BJ (cell line): ENCODE data around the gene DGKD. TPM values are rescaled to one million over a fixed set of nuclear protein-coding genes. Genes with fewer than 3 reads are reported as not detected.

Source experiments
- CTCF ChIA-PET: fragments of 350-600 bp; formaldehyde crosslinking; extraction: SDS; loops from one replicate; lab custom pipeline; 2021; ENCODE audit warnings: antibody characterized with exemption, inconsistent platforms; lab: Yijun Ruan, JAX
- POLR2A ChIA-PET: fragments of 300-600 bp; sonication (Branson Sonifier 250); formaldehyde crosslinking; extraction: SDS; loops from one replicate; lab custom pipeline; 2021; ENCODE audit warnings: antibody characterized with exemption; lab: Charles Lee
- DNase-seq: peaks from one replicate; pipeline ENCODE4 v3.0.0-alpha.2; 2011; ENCODE audit warnings: low read depth
- H3K27me3 ChIP-seq: 2 replicates; pipeline ENCODE4 v1.6.0; 2011; ENCODE audit warnings: low read length; ENCODE audit not compliant: control insufficient read depth, insufficient read depth
- H3K36me3 ChIP-seq: 2 replicates; pipeline ENCODE4 v1.5.1; 2011; ENCODE audit warnings: low read length; ENCODE audit not compliant: control insufficient read depth, insufficient read depth
- H3K4me3 ChIP-seq: 2 replicates; pipeline ENCODE4 v1.5.1; 2011; ENCODE audit warnings: low read depth, mild to moderate bottlenecking, control low read depth, low read length
- polyA plus RNA-seq: library from polyadenylated mRNA; depleted of rRNA; stranded (reverse); fragments of >200 nt; gene quantifications from 2 replicates; pipeline ENCODE4 v1.2.3, GENCODE V29; 2011
- TF ChIP-seq, protein P1 (sequence below): IDR thresholded peaks from 2 replicates; pipeline ENCODE4 v1.5.1; 2011; ENCODE audit warnings: low read depth, mild to moderate bottlenecking, control low read depth, inconsistent platforms, low read length, moderate library complexity; ENCODE audit not compliant: insufficient read depth

Gene DGKD
- polyA plus RNA-seq, 1 experiment, result 8.5 TPM

DNA sequence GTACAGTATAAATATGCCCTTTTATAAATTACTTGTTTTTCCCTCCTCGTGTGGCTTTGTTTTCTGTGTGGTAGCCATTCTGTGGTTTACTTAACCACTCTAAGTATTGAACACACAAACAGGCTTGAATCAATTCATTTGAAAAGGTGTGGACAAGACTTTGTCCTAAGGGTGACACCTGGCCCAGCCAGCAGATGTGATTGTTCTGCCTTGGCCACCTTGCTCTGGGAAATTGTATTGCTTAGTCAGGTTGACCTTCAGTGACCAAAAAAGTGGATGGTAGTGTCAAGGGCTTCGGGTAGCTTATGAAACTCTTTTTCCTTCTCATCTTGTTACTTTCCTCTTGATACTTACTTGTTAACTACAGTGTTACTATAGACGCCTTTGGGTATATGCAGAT is 61.9 kb downstream of the DGKD start:
- TF ChIP-seq, protein P1, sequence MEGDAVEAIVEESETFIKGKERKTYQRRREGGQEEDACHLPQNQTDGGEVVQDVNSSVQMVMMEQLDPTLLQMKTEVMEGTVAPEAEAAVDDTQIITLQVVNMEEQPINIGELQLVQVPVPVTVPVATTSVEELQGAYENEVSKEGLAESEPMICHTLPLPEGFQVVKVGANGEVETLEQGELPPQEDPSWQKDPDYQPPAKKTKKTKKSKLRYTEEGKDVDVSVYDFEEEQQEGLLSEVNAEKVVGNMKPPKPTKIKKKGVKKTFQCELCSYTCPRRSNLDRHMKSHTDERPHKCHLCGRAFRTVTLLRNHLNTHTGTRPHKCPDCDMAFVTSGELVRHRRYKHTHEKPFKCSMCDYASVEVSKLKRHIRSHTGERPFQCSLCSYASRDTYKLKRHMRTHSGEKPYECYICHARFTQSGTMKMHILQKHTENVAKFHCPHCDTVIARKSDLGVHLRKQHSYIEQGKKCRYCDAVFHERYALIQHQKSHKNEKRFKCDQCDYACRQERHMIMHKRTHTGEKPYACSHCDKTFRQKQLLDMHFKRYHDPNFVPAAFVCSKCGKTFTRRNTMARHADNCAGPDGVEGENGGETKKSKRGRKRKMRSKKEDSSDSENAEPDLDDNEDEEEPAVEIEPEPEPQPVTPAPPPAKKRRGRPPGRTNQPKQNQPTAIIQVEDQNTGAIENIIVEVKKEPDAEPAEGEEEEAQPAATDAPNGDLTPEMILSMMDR, result no peak
- no peak for DNase-seq
- POLR2A ChIA-PET, result no interaction called here
- H3K4me3 ChIP-seq, result no peak overlapping the region
- H3K36me3 ChIP-seq, result no peaks in the 10 kb centered on the region
- H3K27me3 ChIP-seq, result no peaks in the 10 kb centered on the region
- CTCF ChIA-PET, result interaction anchor here (1.1 to 1.7 kb wide), 3 partner anchors 9 to 12 kb away, joined by 3 to 4 read pairs (median 3); no protein-coding TSS in a partner anchor

DNA sequence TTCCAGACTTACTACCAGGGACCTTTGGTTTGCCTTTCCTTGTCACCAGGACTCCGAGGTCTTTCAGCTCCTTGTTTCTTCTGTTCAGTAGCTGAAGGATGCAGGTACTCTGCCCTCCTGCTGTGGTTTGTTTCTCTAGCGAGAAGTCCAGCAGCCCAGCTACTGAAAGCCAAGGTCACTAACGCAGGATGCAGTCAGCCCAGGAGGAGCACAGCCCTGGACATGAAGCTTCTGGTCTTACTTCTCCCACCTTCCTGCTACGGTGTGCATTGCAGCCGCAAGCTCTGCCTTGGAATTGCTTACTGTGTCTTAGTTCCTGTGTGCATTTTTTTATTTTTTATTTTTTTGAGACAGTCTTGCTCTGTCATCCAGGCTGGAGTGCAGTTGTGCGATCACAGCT is 62.4 kb downstream of the DGKD start:
- TF ChIP-seq, protein P1, result no peak
- H3K27me3 ChIP-seq, result no peaks in the 10 kb centered on the region
- POLR2A ChIA-PET, result no interaction called here
- DNase-seq, result no peak
- CTCF ChIA-PET, result interaction anchor here (1.2 to 1.7 kb wide), 3 partner anchors 10 to 12 kb away, joined by 3 to 4 read pairs (median 4); no protein-coding TSS in a partner anchor
- no peaks in the 10 kb centered on the region for H3K36me3 ChIP-seq
- no peak overlapping the region for H3K4me3 ChIP-seq

DNA sequence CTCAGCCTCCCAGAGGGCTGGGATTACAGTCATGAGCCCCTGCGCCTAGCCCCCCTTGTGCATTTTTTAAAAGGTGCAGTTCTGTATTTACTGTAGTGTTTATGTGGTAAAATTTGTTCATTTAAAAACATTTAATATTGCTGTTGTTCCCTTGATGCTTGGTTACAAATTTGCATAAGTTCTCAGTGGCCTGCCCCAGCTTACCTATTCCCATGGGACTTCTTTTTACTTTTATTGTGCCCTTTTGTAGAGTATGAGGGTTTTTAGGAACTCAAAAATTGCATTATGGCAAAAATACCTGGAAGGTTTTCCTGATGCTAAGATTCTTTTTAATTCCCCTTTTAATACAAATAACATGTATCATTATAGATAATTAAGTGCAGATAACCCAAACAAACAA is 63.0 kb downstream of the DGKD start:
- ChIA-PET POLR2A (no interaction called here), CTCF (interaction anchor here (1.4 to 1.7 kb wide), 2 partner anchors 13 to 26 kb away, joined by 4 read pairs; no protein-coding TSS in a partner anchor)
- H3K27me3 ChIP-seq, result no peaks in the 10 kb centered on the region
- no peak overlapping the region for H3K4me3 ChIP-seq
- TF ChIP-seq, protein P1, result no peak
- DNase-seq, result no peak
- H3K36me3 ChIP-seq, result no peaks in the 10 kb centered on the region

DNA sequence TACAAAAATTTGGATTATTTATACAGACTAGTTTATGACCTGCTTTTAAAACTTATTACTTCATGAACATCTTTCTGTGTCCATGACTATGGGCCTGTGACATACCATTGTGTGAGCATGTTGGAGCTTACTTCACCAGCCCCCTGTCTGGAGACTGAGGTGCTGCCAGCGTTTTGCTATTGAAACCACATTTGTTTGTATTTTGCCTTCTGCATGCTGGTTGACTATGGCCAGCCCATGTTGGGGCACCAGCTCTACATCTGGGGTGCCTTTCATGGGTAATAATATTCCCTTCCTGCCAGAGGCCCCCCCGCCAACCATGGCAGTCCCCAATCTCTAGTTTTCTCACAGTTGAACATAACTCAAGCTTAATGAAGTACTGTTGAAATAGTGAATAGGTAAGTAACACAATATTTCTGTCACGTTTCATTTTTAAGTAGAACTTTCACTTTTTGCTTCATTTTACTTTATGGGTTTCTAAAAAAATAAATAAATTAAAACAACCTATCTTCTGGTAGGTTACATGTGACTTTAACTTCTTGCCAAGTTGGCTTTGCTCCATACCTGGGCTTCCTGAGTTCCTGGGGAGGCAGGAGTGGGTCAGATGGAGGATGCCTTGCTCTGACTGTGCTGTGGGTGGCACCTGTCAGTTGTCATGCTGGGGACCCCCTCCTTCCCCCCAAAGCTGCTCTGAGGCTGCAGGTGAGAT is 63.9 kb downstream of the DGKD start:
- CTCF ChIA-PET, result interaction anchor here (1.2 to 1.7 kb wide), 3 partner anchors 14 to 25 kb away, joined by 3 to 4 read pairs (median 4); no protein-coding TSS in a partner anchor
- H3K4me3 ChIP-seq, result no peak overlapping the region
- DNase-seq, result no peak
- POLR2A ChIA-PET, result no interaction called here
- no peaks in the 10 kb centered on the region for H3K27me3 ChIP-seq
- TF ChIP-seq, protein P1, result no peak
- H3K36me3 ChIP-seq, result no peaks in the 10 kb centered on the region

DNA sequence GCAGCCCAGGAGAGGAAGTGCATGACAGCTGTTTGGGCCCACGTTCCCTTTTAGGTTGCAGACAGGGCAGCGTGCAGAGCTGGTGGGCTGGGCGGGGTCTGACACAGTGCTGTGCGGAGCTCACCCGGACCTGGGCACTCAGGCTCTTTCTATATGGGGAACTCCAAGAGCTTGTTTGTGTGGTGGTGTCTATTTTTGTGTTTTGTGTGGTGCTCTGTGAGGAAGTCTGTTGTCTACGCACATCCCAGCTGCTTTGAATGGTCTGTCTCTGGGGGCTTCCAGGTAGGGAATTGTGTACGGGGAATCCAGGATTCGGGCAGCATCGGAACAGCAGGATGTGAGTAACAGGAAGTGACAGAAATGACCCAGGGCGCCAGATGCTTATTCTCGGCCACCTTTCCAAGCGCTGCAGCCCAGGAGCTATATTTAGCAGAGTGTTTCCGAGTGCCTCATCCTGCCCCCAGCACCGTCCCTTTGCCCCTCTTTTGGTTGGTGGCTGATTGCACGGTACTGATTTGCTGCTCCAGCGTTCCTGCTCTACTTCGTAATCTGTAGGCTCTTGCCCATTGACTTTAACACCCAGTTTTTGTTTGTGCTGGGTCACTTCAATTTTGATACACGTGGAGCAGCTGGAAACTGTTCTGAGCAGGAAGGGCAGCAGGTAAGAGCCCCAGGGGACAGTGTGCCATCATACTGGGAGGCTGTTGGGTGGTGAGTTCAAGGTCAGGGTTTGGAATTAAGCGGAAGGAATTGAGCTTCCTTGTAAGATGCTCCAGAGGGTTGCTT is 64.7 kb downstream of the DGKD start:
- TF ChIP-seq, protein P1, result no peak
- Histone ChIP-seq H3K27me3 (no peaks in the 10 kb centered on the region), H3K36me3 (no peaks in the 10 kb centered on the region), H3K4me3 (no peak overlapping the region)
- POLR2A ChIA-PET, result no interaction called here
- CTCF ChIA-PET, result interaction anchor here (0.7 to 1.8 kb wide), 5 partner anchors 15 to 30 kb away, joined by 3 to 5 read pairs (median 3); no protein-coding TSS in a partner anchor
- no peak for DNase-seq
